OCI-LY3 (cell line): ENCODE data around the gene TH.

Experiments used
- H2AFZ ChIP-seq: fragments of 200-600, 300-600 bp; shearing (Covaris generic); 2 replicates; pipeline ENCODE4 v1.6.0; 2014; ENCODE audit warnings: antibody characterized with exemption, low read depth, low read length
- H3K27ac ChIP-seq: fragments of 200-600, 300-600 bp; sonication (generic); 2 replicates; pipeline ENCODE4 v1.5.1; 2014; ENCODE audit warnings: mild to moderate bottlenecking, low read length, moderate library complexity, mixed read lengths
- H3K27me3 ChIP-seq: fragments of 200-600, 300-600 bp; sonication (generic); 2 replicates; pipeline ENCODE4 v1.6.1; 2014; ENCODE audit warnings: low read depth, low read length, mixed read lengths
- H3K36me3 ChIP-seq: fragments of 200-600, 300-600 bp; sonication (generic); replicated peaks from 2 replicates; pipeline ENCODE3; 2014; ENCODE audit warnings: low read depth, low read length, mixed read lengths
- H3K4me1 ChIP-seq: fragments of 300-600, 200-600 bp; sonication (generic); 2 replicates; pipeline ENCODE4 v1.6.1; 2014; ENCODE audit warnings: low read length, mixed read lengths
- H3K4me2 ChIP-seq: fragments of 200-600, 300-600 bp; sonication (generic); 2 replicates; pipeline ENCODE4 v1.6.1; 2014; ENCODE audit warnings: low read length, mixed read lengths
- H3K4me3 ChIP-seq: fragments of 300-600, 200-600 bp; sonication (generic); 2 replicates; pipeline ENCODE4 v1.5.1; 2014; ENCODE audit warnings: antibody characterized with exemption, mild to moderate bottlenecking, low read length, moderate library complexity
- H3K79me2 ChIP-seq: fragments of 300-600, 200-600 bp; shearing (Covaris generic); 2 replicates; pipeline ENCODE4 v1.6.1; 2014; ENCODE audit warnings: mild to moderate bottlenecking, low read length, mixed read lengths
- H3K9ac ChIP-seq: fragments of 300-600, 200-600 bp; shearing (Covaris generic); 2 replicates; pipeline ENCODE4 v1.6.0; 2014; ENCODE audit warnings: mild to moderate bottlenecking, low read length, moderate library complexity
- H3K9me3 ChIP-seq: fragments of 200-600, 300-600 bp; shearing (Covaris generic); 2 replicates; pipeline ENCODE4 v1.6.1; 2014; ENCODE audit warnings: low read length, mixed read lengths; ENCODE audit not compliant: insufficient read depth
- H4K20me1 ChIP-seq: fragments of 200-600, 300-600 bp; sonication (generic); 2 replicates; pipeline ENCODE4 v1.6.1; 2016; ENCODE audit warnings: low read length, mixed read lengths; ENCODE audit not compliant: insufficient read depth
- CTCF ChIP-seq: fragments of 200-600, 300-600 bp; sonication (generic); IDR thresholded peaks from 2 replicates; pipeline ENCODE4 v1.5.1; 2014; ENCODE audit warnings: antibody characterized with exemption, low read length, low read depth
- EZH2phosphoT487 ChIP-seq: fragments of 200-600 bp; shearing (Covaris generic); IDR thresholded peaks from 2 replicates; pipeline ENCODE4 v1.6.1; 2018; ENCODE audit warnings: antibody characterized with exemption, mixed run types, low read depth

Gene TH

GRCh38 chr11:2204361-2205213 is 33.0 kb upstream of the TH start:
- Histone ChIP-seq H4K20me1 (no peaks in the 10 kb centered on the region), H3K27ac (no peak overlapping the region), H2AFZ (no peak overlapping the region), H3K4me3 (no peak overlapping the region), H3K4me2 (no peak overlapping the region), H3K9me3 (no peaks in the 10 kb centered on the region), H3K79me2 (no peaks in the 10 kb centered on the region), H3K9ac (no peak overlapping the region), H3K27me3 (no peaks in the 10 kb centered on the region), H3K36me3 (no peaks in the 10 kb centered on the region), H3K4me1 (no peaks in the 10 kb centered on the region)
- TF ChIP-seq CTCF, result no peak
- TF ChIP-seq EZH2phosphoT487, result no peak

GRCh38 chr11:2203440-2204259 is 32.0 kb upstream of the TH start:
- no peaks in the 10 kb centered on the region for H3K79me2 ChIP-seq
- no peaks in the 10 kb centered on the region for H4K20me1 ChIP-seq
- no peaks in the 10 kb centered on the region for H3K27me3 ChIP-seq
- H3K27ac ChIP-seq, result no peak overlapping the region
- H3K9me3 ChIP-seq, result no peaks in the 10 kb centered on the region
- TF ChIP-seq EZH2phosphoT487 (no peak), CTCF (no peak)
- H3K36me3 ChIP-seq, result no peaks in the 10 kb centered on the region
- no peak overlapping the region for H3K4me2 ChIP-seq
- no peak overlapping the region for H3K4me3 ChIP-seq
- no peak overlapping the region for H2AFZ ChIP-seq
- H3K4me1 ChIP-seq, result no peaks in the 10 kb centered on the region
- H3K9ac ChIP-seq, result no peak overlapping the region

- no peak overlapping the region for H2AFZ ChIP-seq
- no peak overlapping the region for H3K9ac ChIP-seq
- H3K4me1 ChIP-seq, result no peaks in the 10 kb centered on the region
- H3K27ac ChIP-seq, result no peak overlapping the region
- no peak overlapping the region for H3K4me3 ChIP-seq
- H3K79me2 ChIP-seq, result no peaks in the 10 kb centered on the region
- H4K20me1 ChIP-seq, result no peaks in the 10 kb centered on the region
- H3K36me3 ChIP-seq, result no peaks in the 10 kb centered on the region
- no peaks in the 10 kb centered on the region for H3K9me3 ChIP-seq
- TF ChIP-seq CTCF (no peak), EZH2phosphoT487 (no peak)
- no peaks in the 10 kb centered on the region for H3K27me3 ChIP-seq
- no peak overlapping the region for H3K4me2 ChIP-seq
Measured at GRCh38 chr11:2202900-2203439, 31.4 kb upstream of the TH start.
